H1 (cell line): ENCODE results near the gene PRIMA1. TPM values are rescaled to one million over a fixed set of nuclear protein-coding genes. Genes with fewer than 3 reads are reported as not detected.

Experiments
- CTCF ChIA-PET: fragments of 300-600 bp; sonication (Branson Sonifier 250); formaldehyde crosslinking; loops from one replicate; lab custom pipeline; 2021; ENCODE audit not compliant: partially characterized antibody; lab: Charles Lee
- POLR2A ChIA-PET: fragments of 300-600 bp; sonication (Branson Sonifier 250); formaldehyde crosslinking; loops from one replicate; lab custom pipeline; 2021; ENCODE audit warnings: inconsistent platforms; ENCODE audit not compliant: partially characterized antibody; lab: Charles Lee
- DNase-seq, 2 experiments: peaks; one replicate each; pipeline versions ENCODE4 v3.0.0 to v3.0.0-alpha.2; 2010 to 2022; ENCODE audit warnings: low spot score in 2 of 2, low read depth in 1 of 2, mixed read lengths in 1 of 2
- FAIRE-seq: peaks from 2 replicates; lab custom pipeline; 2011; peaks lifted over from hg19 to GRCh38; lab: Jason Lieb, UNC
- H2AFZ ChIP-seq: 2 replicates; pipeline ENCODE4 v1.8.1; 2012; ENCODE audit warnings: low read length, inconsistent platforms
- H2AK5ac ChIP-seq: 2 replicates; pipeline ENCODE4 v1.6.1; 2013; ENCODE audit warnings: low read depth, low read length
- H2BK120ac ChIP-seq: replicated peaks from 2 replicates; pipeline ENCODE3; 2013; ENCODE audit warnings: low read depth, low read length, inconsistent platforms
- H2BK12ac ChIP-seq: 2 replicates; pipeline ENCODE4 v1.6.1; 2013; ENCODE audit warnings: low read depth, low read length
- H2BK15ac ChIP-seq: 2 replicates; pipeline ENCODE4 v1.6.1; 2013; ENCODE audit warnings: low read length
- H2BK20ac ChIP-seq: 2 replicates; pipeline ENCODE4 v1.6.1; 2013; ENCODE audit warnings: low read length
- H2BK5ac ChIP-seq: 2 replicates; pipeline ENCODE4 v1.6.1; 2013; ENCODE audit warnings: low read depth, low read length
- H3K14ac ChIP-seq: 2 replicates; pipeline ENCODE4 v1.6.1; 2013; ENCODE audit warnings: inconsistent platforms; ENCODE audit not compliant: insufficient read length
- H3K18ac ChIP-seq: 2 replicates; pipeline ENCODE4 v1.6.1; 2013; ENCODE audit warnings: low read length; ENCODE audit errors: extremely low read depth
- H3K23ac ChIP-seq: 2 replicates; pipeline ENCODE4 v1.6.1; 2013; ENCODE audit warnings: inconsistent platforms; ENCODE audit not compliant: insufficient read length
- H3K23me2 ChIP-seq: 2 replicates; pipeline ENCODE4 v1.6.1; 2013; ENCODE audit warnings: low read depth, low read length
- H3K27ac ChIP-seq: 2 replicates; pipeline ENCODE4 v1.6.1; 2011; ENCODE audit warnings: low read depth, low read length, inconsistent platforms
- H3K27me3 ChIP-seq, 4 experiments: replicated peaks in 1 of 4; 1 replicate in 1 of 4; 2 replicates in 3 of 4; pipeline versions ENCODE4 v1.6.1 to v1.8.1; 2011 to 2013; ENCODE audit warnings: low read length in 3 of 4, mild to moderate bottlenecking in 3 of 4, inconsistent platforms in 2 of 4, mixed read lengths in 2 of 4, moderate library complexity in 1 of 4; ENCODE audit not compliant: control insufficient read depth in 3 of 4, insufficient read depth in 3 of 4; ENCODE audit errors: extremely low read depth in 1 of 4
- H3K36me3 ChIP-seq, 4 experiments: 2 replicates each; pipeline versions ENCODE4 v1.6.1 to v1.8.1; 2011 to 2013; ENCODE audit warnings: mild to moderate bottlenecking in 4 of 4, low read length in 3 of 4, moderate library complexity in 2 of 4, control low read depth in 1 of 4, inconsistent platforms in 1 of 4; ENCODE audit not compliant: insufficient read depth in 4 of 4, control insufficient read depth in 2 of 4
- H3K4ac ChIP-seq: replicated peaks from 2 replicates; pipeline ENCODE3; 2013; ENCODE audit warnings: low read length, low read depth, mixed read lengths, inconsistent platforms; ENCODE audit not compliant: insufficient read length
- H3K4me1 ChIP-seq, 4 experiments: replicated peaks in 1 of 4; 1 replicate in 1 of 4; 2 replicates in 3 of 4; pipeline versions ENCODE4 v1.6.1 to v1.8.1; 2011 to 2013; ENCODE audit warnings: low read length in 3 of 4, inconsistent platforms in 2 of 4, mixed read lengths in 1 of 4; ENCODE audit not compliant: insufficient read depth in 4 of 4, control insufficient read depth in 3 of 4
- H3K4me2 ChIP-seq, 2 experiments: 2 replicates each; pipeline versions ENCODE4 v1.6.1 to v1.8.1; 2011 to 2013; ENCODE audit warnings: low read depth in 2 of 2, low read length in 2 of 2, control low read depth in 1 of 2, inconsistent platforms in 1 of 2, mild to moderate bottlenecking in 1 of 2; ENCODE audit not compliant: insufficient read depth in 1 of 2
- H3K4me3 ChIP-seq, 4 experiments: fragments of 200-600, 300-600 bp in 1 of 4; sonication (generic), shearing (Covaris generic), sonication (Bioruptor Twin) in 1 of 4; 2 replicates each; pipeline versions ENCODE4 v1.5.1 to v1.8.1; 2011 to 2016; ENCODE audit warnings: low read length in 4 of 4, low read depth in 3 of 4, control low read depth in 2 of 4, inconsistent platforms in 2 of 4, mild to moderate bottlenecking in 2 of 4, mixed read lengths in 1 of 4, moderate library complexity in 1 of 4; ENCODE audit not compliant: insufficient read depth in 2 of 4; ENCODE audit errors: extremely low read depth in 1 of 4
- H3K56ac ChIP-seq: replicated peaks from 2 replicates; pipeline ENCODE3; 2013; ENCODE audit warnings: low read depth, mild to moderate bottlenecking, mixed read lengths, low read length, inconsistent platforms; ENCODE audit not compliant: insufficient read length
- H3K79me1 ChIP-seq: 2 replicates; pipeline ENCODE4 v1.6.1; 2013; ENCODE audit warnings: low read depth, low read length, control low read depth
- H3K79me2 ChIP-seq, 2 experiments: 2 replicates each; pipeline versions ENCODE4 v1.6.1 to v1.8.1; 2012 to 2013; ENCODE audit warnings: low read length in 2 of 2, mild to moderate bottlenecking in 2 of 2, inconsistent platforms in 1 of 2; ENCODE audit not compliant: insufficient read depth in 2 of 2, control insufficient read depth in 1 of 2
- H3K9ac ChIP-seq, 4 experiments: replicated peaks in 1 of 4; 1 replicate in 1 of 4; 2 replicates in 3 of 4; pipeline versions ENCODE4 v1.6.1 to v1.8.1; 2011 to 2013; ENCODE audit warnings: low read depth in 3 of 4, low read length in 3 of 4, control low read depth in 2 of 4, mild to moderate bottlenecking in 2 of 4, moderate library complexity in 2 of 4, inconsistent platforms in 1 of 4; ENCODE audit errors: extremely low read depth in 1 of 4
- H3K9me3 ChIP-seq, 2 experiments: 2 replicates each; pipeline versions ENCODE4 v1.6.1 to v1.8.1; 2012 to 2013; ENCODE audit warnings: mild to moderate bottlenecking in 2 of 2, moderate library complexity in 2 of 2, control low read depth in 1 of 2, inconsistent platforms in 1 of 2, low read depth in 1 of 2, low read length in 1 of 2, mixed read lengths in 1 of 2; ENCODE audit not compliant: insufficient read depth in 2 of 2
- H4K20me1 ChIP-seq, 2 experiments: replicated peaks in 1 of 2; 2 replicates each; pipeline versions ENCODE3 to v1.8.1; 2011 to 2013; ENCODE audit warnings: inconsistent platforms in 2 of 2, low read length in 2 of 2, mild to moderate bottlenecking in 1 of 2; ENCODE audit not compliant: insufficient read depth in 2 of 2, control insufficient read depth in 1 of 2
- H4K5ac ChIP-seq: 2 replicates; pipeline ENCODE4 v1.6.1; 2013; ENCODE audit warnings: low read length, low read depth, mixed read lengths, inconsistent platforms; ENCODE audit not compliant: insufficient read length
- H4K8ac ChIP-seq: 2 replicates; pipeline ENCODE4 v1.8.0; 2013; ENCODE audit warnings: mild to moderate bottlenecking, moderate library complexity, low read length, inconsistent platforms; ENCODE audit not compliant: insufficient read depth; ENCODE audit errors: extremely low read depth
- H4K91ac ChIP-seq: replicated peaks from 2 replicates; pipeline ENCODE3; 2013; ENCODE audit warnings: low read length, mixed read lengths, inconsistent platforms; ENCODE audit not compliant: insufficient read length
- ASH2L ChIP-seq: fragments of 200-600, 300-600 bp; sonication (generic); IDR thresholded peaks from one replicate; pipeline ENCODE4 v1.7.1; 2017; ENCODE audit warnings: low read length
- GABPA ChIP-seq: IDR thresholded peaks from 2 replicates; pipeline ENCODE4 v1.6.1; 2011; ENCODE audit warnings: mild to moderate bottlenecking, low read length, moderate library complexity, borderline replicate concordance; ENCODE audit not compliant: insufficient read depth
- POU5F1 ChIP-seq: IDR thresholded peaks from 2 replicates; pipeline ENCODE4 v1.6.1; 2011; ENCODE audit warnings: low read depth, mild to moderate bottlenecking, low read length, moderate library complexity
- SAP30 ChIP-seq: fragments of 300-600 bp; sonication (generic); IDR thresholded peaks from 2 replicates; pipeline ENCODE4 v1.7.1; 2012; ENCODE audit warnings: low read length, moderate library complexity, mild to moderate bottlenecking, inconsistent platforms; ENCODE audit not compliant: insufficient read depth, insufficient replicate concordance
- SIN3A ChIP-seq, 2 experiments: IDR thresholded peaks in 1 of 2; conservative IDR thresholded peaks in 1 of 2; 2 replicates each; pipeline ENCODE4 v1.6.1; 2011 to 2012; ENCODE audit warnings: low read length in 2 of 2, improper control_type of control experiment in 1 of 2, low read depth in 1 of 2, mild to moderate bottlenecking in 1 of 2
- SRF ChIP-seq: IDR thresholded peaks from 2 replicates; pipeline ENCODE4 v1.6.1; 2011; ENCODE audit warnings: mild to moderate bottlenecking, low read depth, low read length, moderate library complexity
- TCF12 ChIP-seq: IDR thresholded peaks from 2 replicates; pipeline ENCODE4 v1.6.1; 2011; ENCODE audit warnings: low read depth, mild to moderate bottlenecking, low read length
- WGBS, 2 experiments: shearing (Covaris generic) in 1 of 2; methylation state at CpG; one replicate each; pipeline versions ENCODE4 v1.1.6 to v1.1.7; 2013 to 2015; ENCODE audit warnings: low lambda C conversion rate in 2 of 2, mixed read lengths in 2 of 2, inconsistent platforms in 1 of 2, low coverage in 1 of 2, missing lambda C conversion rate in 1 of 2; ENCODE audit not compliant: insufficient replicate concordance in 2 of 2, insufficient coverage in 1 of 2, insufficient read length in 1 of 2; ENCODE audit errors: extremely low coverage in 1 of 2, missing lambda C conversion rate in 1 of 2; 5-methylcytosine and 5-hydroxymethylcytosine counted together
- polyA plus RNA-seq, 7 experiments: library from polyadenylated mRNA; depleted of rRNA in 3 of 7; stranded (reverse) in 5 of 7; unstranded in 2 of 7; fragments of >200 nt in 5 of 7; fragments of 200-250 nt in 2 of 7; gene quantifications; 1 replicate in 5 of 7; 2 replicates in 1 of 7; 4 replicates in 1 of 7; pipeline versions ENCODE4 v1.2.1 to v1.2.3, GENCODE V29; 2011 to 2013; ENCODE audit warnings: missing spikeins in 2 of 7, mixed read lengths in 2 of 7
- total RNA-seq: library from RNA; stranded (reverse); fragmentation: NEBNext Ultra II Directional; extraction: Animal tissue kit (Norgen Biotek cat#: 25700); gene quantifications from 2 replicates; pipeline ENCODE4 v1.2.1, GENCODE V29; 2021
- TF ChIP-seq, protein P1 (sequence below): IDR thresholded peaks from 2 replicates; pipeline ENCODE4 v1.6.1; 2012; ENCODE audit warnings: inconsistent platforms

Gene PRIMA1
- total and polyA plus RNA-seq, 2 of the 8 experiments (the other 6 are each of a cell fraction or from before 2014, with no cell fraction given) = 2.8 to 4.5 TPM

- Histone ChIP-seq H4K8ac (no peak overlapping the region), H2BK5ac (peak overlapping the region; percentile 88; the same call in 1 of the 2 replicates), H3K23ac (no peak overlapping the region), H3K79me1 (no peaks in the 10 kb centered on the region), H3K23me2 (peaks cover 5% of the 10 kb centered on the region), H3K4me3 (peak overlapping the region in 2 of 4 experiments; percentile 16 to 39; a peak in 3 of 8 replicates), H3K36me3 (no peaks in the 10 kb centered on the region), H2BK15ac (no peak overlapping the region), H3K14ac (no peak overlapping the region), H3K4me1 (peaks cover 8 to 37% (median 22%) of the 10 kb centered on the region in 4 experiments), H3K4me2 (peak overlapping the region; percentile 58 to 68), H3K56ac (no peak overlapping the region), H3K9ac (peak overlapping the region in 1 of 4 experiments; percentile 33; a peak in 1 of 7 replicates), H3K9me3 (no peaks in the 10 kb centered on the region), H4K5ac (peak overlapping the region; percentile 38), H4K91ac (no peak overlapping the region), H2BK120ac (no peak overlapping the region), H2AFZ (no peak overlapping the region), H4K20me1 (no peaks in the 10 kb centered on the region), H3K79me2 (no peaks in the 10 kb centered on the region; a peak in 1 of 4 replicates), H3K27ac (peak overlapping the region; percentile 81), H3K18ac (peak overlapping the region; percentile 80), H2AK5ac (peak overlapping the region; percentile 89; the same call in 1 of the 2 replicates), H3K27me3 (no peaks in the 10 kb centered on the region), H3K4ac (no peak overlapping the region), H2BK12ac (peak overlapping the region; percentile 99), H2BK20ac (peak overlapping the region; percentile 38; the same call in 1 of the 2 replicates)
- peak; percentile 66 to 85 for DNase-seq
- POLR2A ChIA-PET = interaction anchor here (1.0 to 1.9 kb wide), 4 partner anchors 12 to 39 kb away, joined by 3 to 7 read pairs (median 4); no protein-coding TSS in a partner anchor
- WGBS, 2 experiments = 6% methylated on average over 5 of the region's 5 CpGs; no CpG with 5 or more reads in 1 of the 2 experiments
- FAIRE-seq = peak; percentile 99
- CTCF ChIA-PET = interaction anchor here (0.7 to 4.4 kb wide), 18 partner anchors 8 to 218 kb away, joined by 3 to 47 read pairs (median 5); no protein-coding TSS in a partner anchor
- no peak for TF ChIP-seq GABPA
- peak in 1 of 2 experiments; percentile 67; a peak in 1 of 4 replicates for TF ChIP-seq SIN3A (conservative IDR thresholded peaks at IDR 0.05 in 1 of 2, IDR thresholded peaks at IDR 0.05 in 1 of 2; ENCODE audit: low read depth in 1 of 2, low read length in 2 of 2)
- TF ChIP-seq ASH2L = peak; percentile 78
- no peak for TF ChIP-seq POU5F1
- TF ChIP-seq SAP30 = no peak
- no peak for TF ChIP-seq SRF
- TF ChIP-seq, protein P1, sequence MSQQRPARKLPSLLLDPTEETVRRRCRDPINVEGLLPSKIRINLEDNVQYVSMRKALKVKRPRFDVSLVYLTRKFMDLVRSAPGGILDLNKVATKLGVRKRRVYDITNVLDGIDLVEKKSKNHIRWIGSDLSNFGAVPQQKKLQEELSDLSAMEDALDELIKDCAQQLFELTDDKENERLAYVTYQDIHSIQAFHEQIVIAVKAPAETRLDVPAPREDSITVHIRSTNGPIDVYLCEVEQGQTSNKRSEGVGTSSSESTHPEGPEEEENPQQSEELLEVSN = peak; percentile 96
- peak; percentile 68; the same call in 1 of the 2 replicates for TF ChIP-seq TCF12
Measured at GRCh38 chr14:93688239-93688666, 100.0 kb downstream of the PRIMA1 start.
